HepG2 (cell line): Measurements from ENCODE around the gene GUK1. TPM values are rescaled to one million over a fixed set of nuclear protein-coding genes. Genes with fewer than 3 reads are reported as not detected.

Source experiments
- DMTF1 ChIP-seq: sonication (generic); formaldehyde crosslinking; IDR thresholded peaks from 2 replicates; pipeline ENCODE4 v1.4.0; 2020; ENCODE audit warnings: mild to moderate bottlenecking, missing genetic modification reagents
- EP300 ChIP-seq, 3 experiments: sonication (generic) in 1 of 3; formaldehyde crosslinking in 1 of 3; IDR thresholded peaks; 2 replicates each; pipeline versions ENCODE4 v1.5.1 to v1.6.1; 2011 to 2020; ENCODE audit warnings: low read depth in 2 of 3, low read length in 2 of 3, borderline replicate concordance in 1 of 3, improper control_type of control experiment in 1 of 3, mild to moderate bottlenecking in 1 of 3, missing genetic modification reagents in 1 of 3, moderate library complexity in 1 of 3
- EZH2 ChIP-seq: conservative IDR thresholded peaks from 2 replicates; pipeline ENCODE4 v1.6.1; 2012; ENCODE audit warnings: mild to moderate bottlenecking, low read depth, low read length, moderate library complexity
- HBP1 ChIP-seq: IDR thresholded peaks from 2 replicates; pipeline ENCODE4 v1.6.1; 2016; ENCODE audit warnings: low read depth, control low read depth
- HDAC6 ChIP-seq: fragments of 200-600 bp; sonication (generic); IDR thresholded peaks from 2 replicates; pipeline ENCODE4 v1.7.0; 2017; ENCODE audit warnings: mild to moderate bottlenecking, antibody characterized with exemption, low read length, low read depth
- IKZF5 ChIP-seq: IDR thresholded peaks from 2 replicates; pipeline ENCODE4 v1.6.1; 2018; ENCODE audit warnings: missing genetic modification reagents, mild to moderate bottlenecking, missing compliant biosample characterization
- JUN ChIP-seq: sonication (generic); formaldehyde crosslinking; IDR thresholded peaks from 2 replicates; pipeline ENCODE4 v1.4.0; 2020; ENCODE audit warnings: mild to moderate bottlenecking, missing genetic modification reagents
- KLF13 ChIP-seq: sonication (generic); formaldehyde crosslinking; IDR thresholded peaks from 2 replicates; pipeline ENCODE4 v1.4.0; 2020; ENCODE audit warnings: mild to moderate bottlenecking, missing genetic modification reagents
- RFXAP ChIP-seq: sonication (generic); formaldehyde crosslinking; IDR thresholded peaks from 2 replicates; pipeline ENCODE4 v1.4.0; 2020; ENCODE audit warnings: missing genetic modification reagents, borderline replicate concordance
- RXRB ChIP-seq: IDR thresholded peaks from 2 replicates; pipeline ENCODE4 v1.6.1; 2016; ENCODE audit warnings: borderline replicate concordance, missing genetic modification reagents, missing compliant biosample characterization
- SNAPC2 ChIP-seq: sonication (generic); formaldehyde crosslinking; IDR thresholded peaks from 2 replicates; pipeline ENCODE4 v1.8.1; 2022; ENCODE audit warnings: mild to moderate bottlenecking, missing genetic modification reagents
- SYNCRIP ChIP-seq: fragments of 200-400 bp; formaldehyde crosslinking; IDR thresholded peaks from 2 replicates; pipeline ENCODE4 v1.6.1; 2018; ENCODE audit warnings: mild to moderate bottlenecking, low read depth, low read length; ENCODE audit not compliant: insufficient read depth
- TIGD3 ChIP-seq: sonication (generic); formaldehyde crosslinking; IDR thresholded peaks from 2 replicates; pipeline ENCODE4 v1.5.1; 2020; ENCODE audit warnings: mild to moderate bottlenecking, missing genetic modification reagents, borderline replicate concordance
- TRIM24 ChIP-seq: sonication (generic); formaldehyde crosslinking; IDR thresholded peaks from 2 replicates; pipeline ENCODE4 v1.8.0; 2022; ENCODE audit warnings: mild to moderate bottlenecking, missing genetic modification reagents
- ZEB1 ChIP-seq: IDR thresholded peaks from 2 replicates; pipeline ENCODE4 v1.6.1; 2012; ENCODE audit warnings: mild to moderate bottlenecking, low read depth, inconsistent platforms; ENCODE audit not compliant: insufficient replicate concordance
- ZFP90 ChIP-seq: sonication (generic); formaldehyde crosslinking; IDR thresholded peaks from 2 replicates; pipeline ENCODE4 v1.8.0; 2022; ENCODE audit warnings: missing genetic modification reagents, mild to moderate bottlenecking, inconsistent platforms, borderline replicate concordance
- ZMYM2 ChIP-seq: sonication (generic); formaldehyde crosslinking; IDR thresholded peaks from 2 replicates; pipeline ENCODE4 v1.8.0; 2022; ENCODE audit warnings: mild to moderate bottlenecking, missing genetic modification reagents
- ZNF510 ChIP-seq: sonication (generic); formaldehyde crosslinking; IDR thresholded peaks from 2 replicates; pipeline ENCODE4 v1.4.0; 2020; ENCODE audit warnings: low read depth, mild to moderate bottlenecking, missing genetic modification reagents
- ZNF780A ChIP-seq: sonication (generic); formaldehyde crosslinking; IDR thresholded peaks from 2 replicates; pipeline ENCODE4 v1.8.0; 2022; ENCODE audit warnings: mild to moderate bottlenecking, missing genetic modification reagents, moderate library complexity
- ZNF891 ChIP-seq: sonication (generic); formaldehyde crosslinking; IDR thresholded peaks from 2 replicates; pipeline ENCODE4 v1.5.0; 2020; ENCODE audit warnings: mild to moderate bottlenecking, missing genetic modification reagents
- polyA plus RNA-seq, 8 experiments: library from polyadenylated mRNA; depleted of rRNA in 3 of 8; stranded (reverse) in 7 of 8; unstranded in 1 of 8; fragments of >200 nt; fragmentation: Illumina TruSeq in 4 of 8; extraction: Trizol in 4 of 8; gene quantifications; 2 replicates each; pipeline versions ENCODE4 v1.2.1 to v1.2.3, GENCODE V29; 2011 to 2016; ENCODE audit warnings: low read depth in 4 of 8, missing spikeins in 1 of 8, mixed read lengths in 1 of 8; ENCODE audit not compliant: insufficient read depth in 1 of 8
- total RNA-seq, 5 experiments: library from RNA; depleted of rRNA; stranded (reverse); fragments of >200 nt; fragmentation: Illumina TruSeq; extraction: Trizol; gene quantifications; 2 replicates each; pipeline ENCODE4 v1.2.3, GENCODE V29; 2016; ENCODE audit warnings: low read depth in 1 of 5

GUK1 gene
- total and polyA plus RNA-seq, 2 of the 13 experiments (the other 11 are each of a cell fraction or from before 2014, with no cell fraction given) = 116 to 154 TPM

- TF ChIP-seq SNAPC2 (CRISPR knock-in tag) (no peak), JUN (CRISPR knock-in tag) (peak; percentile 87; the same call in 1 of the 2 replicates), KLF13 (0 out of 2 replicates have a peak, but pooled peaks have one; percentile 62), ZNF780A (no peak), RXRB (CRISPR knock-in tag) (peak; percentile 60), TRIM24 (no peak), HDAC6 (no peak), DMTF1 (peak; percentile 50; the same call in 1 of the 2 replicates), RFXAP (CRISPR knock-in tag) (peak; percentile 89; the same call in 1 of the 2 replicates), ZFP90 (CRISPR knock-in tag) (no peak; the same call in none of the 2 replicates), HBP1 (CRISPR knock-in tag) (0 out of 2 replicates have a peak, but pooled peaks have one; percentile 71), ZNF891 (CRISPR knock-in tag) (no peak), ZMYM2 (peak; percentile 25; the same call in 1 of the 2 replicates), EP300 (IDR thresholded peaks at IDR 0.05; ENCODE audit: low read depth in 2 of 2, low read length in 2 of 2) (peak; percentile 5 to 29; a peak in 1 of 4 replicates), EP300 (CRISPR knock-in tag; IDR thresholded peaks at IDR 0.05; ENCODE audit: borderline replicate concordance) (0 out of 2 replicates have a peak, but pooled peaks have one; percentile 38), IKZF5 (CRISPR knock-in tag) (peak; percentile 71; the same call in 1 of the 2 replicates), ZEB1 (no peak), SYNCRIP (no peak), EZH2 (no peak), TIGD3 (CRISPR knock-in tag) (0 out of 2 replicates have a peak, but pooled peaks have one; percentile 65), ZNF510 (0 out of 2 replicates have a peak, but pooled peaks have one; percentile 44)
Observed at GRCh38 chr1:228109073-228109961, 30.8 kb upstream of the GUK1 start, which contains the start of gene MRPL55 (continued).
